Esophagus muscularis mucosa (tissue), 4 donors: ENCODE results near the gene GALM. TPM values are rescaled to one million over a fixed set of nuclear protein-coding genes. Genes with fewer than 3 reads are reported as not detected.
A peak's percentile ranks its signal among the peaks of the same experiment; 100 is the strongest.

Source experiments
- DNase-seq: peaks from one replicate; pipeline ENCODE4 v3.0.0-alpha.2; 2017; ENCODE audit errors: extremely low spot score
- H3K27ac ChIP-seq, 4 donors: fragments of 200-600 bp; sonication (generic); replicated peaks in 1 of 4; 1 replicate in 3 of 4; 2 replicates in 1 of 4; pipeline ENCODE4 v1.5.1; 2016 to 2019; ENCODE audit warnings: mild to moderate bottlenecking in 1 of 4
- H3K27me3 ChIP-seq, 4 donors: fragments of 200-600 bp; sonication (generic); one replicate each; pipeline versions ENCODE4 v1.5.1 to v1.6.0; 2016 to 2019
- H3K36me3 ChIP-seq, 4 donors: fragments of 200-600 bp; sonication (generic); one replicate each; pipeline ENCODE4 v1.5.1; 2016 to 2019
- H3K4me1 ChIP-seq, 4 donors: fragments of 200-600 bp; sonication (generic); one replicate each; pipeline ENCODE4 v1.5.1; 2016 to 2019
- H3K4me3 ChIP-seq, 4 donors: fragments of 200-600 bp; sonication (generic); 1 replicate in 2 of 4; 2 replicates in 2 of 4; pipeline ENCODE4 v1.5.1; 2016 to 2019; ENCODE audit warnings: mild to moderate bottlenecking in 4 of 4, moderate library complexity in 1 of 4
- H3K9me3 ChIP-seq, 4 donors: fragments of 200-600 bp; sonication (generic); 1 replicate in 3 of 4; 2 replicates in 1 of 4; pipeline ENCODE4 v1.5.1; 2016 to 2019
- EP300 ChIP-seq: sonication (generic); formaldehyde crosslinking; IDR thresholded peaks from one replicate; pipeline ENCODE4 v1.6.1; 2017; ENCODE audit warnings: antibody characterized with exemption
- POLR2A ChIP-seq: fragments of 450-650 bp; IDR thresholded peaks from one replicate; pipeline ENCODE4 v1.6.1; 2017; ENCODE audit warnings: antibody characterized with exemption, moderate library complexity, mild to moderate bottlenecking, low read depth
- POLR2AphosphoS5 ChIP-seq, 2 donors: sonication (generic); formaldehyde crosslinking; IDR thresholded peaks; one replicate each; pipeline ENCODE4 v1.6.1; 2017; ENCODE audit warnings: antibody characterized with exemption in 2 of 2
- WGBS: methylation state at CpG from one replicate; pipeline ENCODE4 v1.1.5; 2018; 5-methylcytosine and 5-hydroxymethylcytosine counted together
- intact Hi-C: fragments of 100-400 bp; cut with DNase I; formaldehyde crosslinking; loops from one replicate; pipeline ENCODE4 v1.15.1; 2023
- total RNA-seq, 4 donors: library from RNA; depleted of rRNA; stranded (reverse); fragments of >200 nt; gene quantifications; one replicate each; pipeline versions ENCODE4 v1.1.0 to v1.2.1, GENCODE V29; 2016
- TF ChIP-seq, protein P1 (sequence below), 3 experiments: fragments of 200-600 bp in 2 of 3; fragments of 450-650 bp in 1 of 3; sonication (generic) in 2 of 3; IDR thresholded peaks; one replicate each; pipeline ENCODE4 v1.5.1; 2017 to 2019; ENCODE audit warnings: antibody characterized with exemption in 3 of 3, mild to moderate bottlenecking in 2 of 3, moderate library complexity in 1 of 3

GALM gene
- total RNA-seq, 4 donors from 2014 or later, result 8.3 to 14.6 (median 11.6) TPM

DNA sequence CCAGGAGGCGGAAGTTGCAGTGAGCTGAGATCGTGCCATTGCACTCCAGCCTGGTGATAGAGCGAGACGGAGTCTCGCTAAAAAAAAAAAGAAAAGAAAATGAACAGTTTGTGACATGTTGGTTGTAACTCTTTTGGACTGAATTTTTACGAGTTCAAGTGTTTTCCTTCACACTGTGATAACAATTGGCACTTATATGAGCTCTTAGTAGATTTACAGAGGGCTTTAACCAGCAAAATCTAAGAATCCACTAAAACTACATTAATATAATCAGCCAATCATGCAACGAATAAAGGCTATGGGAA is 110.0 kb downstream of the GALM start:
- H3K27ac ChIP-seq, result no peak overlapping the region
- intact Hi-C loops, result no loop called here
- no peak for DNase-seq
- H3K9me3 ChIP-seq, result no peaks in the 10 kb centered on the region
- no peaks in the 10 kb centered on the region for H3K27me3 ChIP-seq
- H3K4me3 ChIP-seq, result no peak overlapping the region
- peaks cover 0 to 12% (median 5%) of the 10 kb centered on the region in 4 donors for H3K36me3 ChIP-seq
- peaks cover 5 to 16% (median 12%) of the 10 kb centered on the region in 4 donors for H3K4me1 ChIP-seq
- TF ChIP-seq EP300 (no peak), POLR2A (no peak), POLR2AphosphoS5 (IDR thresholded peaks at IDR 0.05) (no peak)
- TF ChIP-seq, protein P1, sequence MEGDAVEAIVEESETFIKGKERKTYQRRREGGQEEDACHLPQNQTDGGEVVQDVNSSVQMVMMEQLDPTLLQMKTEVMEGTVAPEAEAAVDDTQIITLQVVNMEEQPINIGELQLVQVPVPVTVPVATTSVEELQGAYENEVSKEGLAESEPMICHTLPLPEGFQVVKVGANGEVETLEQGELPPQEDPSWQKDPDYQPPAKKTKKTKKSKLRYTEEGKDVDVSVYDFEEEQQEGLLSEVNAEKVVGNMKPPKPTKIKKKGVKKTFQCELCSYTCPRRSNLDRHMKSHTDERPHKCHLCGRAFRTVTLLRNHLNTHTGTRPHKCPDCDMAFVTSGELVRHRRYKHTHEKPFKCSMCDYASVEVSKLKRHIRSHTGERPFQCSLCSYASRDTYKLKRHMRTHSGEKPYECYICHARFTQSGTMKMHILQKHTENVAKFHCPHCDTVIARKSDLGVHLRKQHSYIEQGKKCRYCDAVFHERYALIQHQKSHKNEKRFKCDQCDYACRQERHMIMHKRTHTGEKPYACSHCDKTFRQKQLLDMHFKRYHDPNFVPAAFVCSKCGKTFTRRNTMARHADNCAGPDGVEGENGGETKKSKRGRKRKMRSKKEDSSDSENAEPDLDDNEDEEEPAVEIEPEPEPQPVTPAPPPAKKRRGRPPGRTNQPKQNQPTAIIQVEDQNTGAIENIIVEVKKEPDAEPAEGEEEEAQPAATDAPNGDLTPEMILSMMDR (IDR thresholded peaks at IDR 0.05), result no peak
- 86% methylated on average over 7 of the region's 7 CpGs for WGBS

DNA sequence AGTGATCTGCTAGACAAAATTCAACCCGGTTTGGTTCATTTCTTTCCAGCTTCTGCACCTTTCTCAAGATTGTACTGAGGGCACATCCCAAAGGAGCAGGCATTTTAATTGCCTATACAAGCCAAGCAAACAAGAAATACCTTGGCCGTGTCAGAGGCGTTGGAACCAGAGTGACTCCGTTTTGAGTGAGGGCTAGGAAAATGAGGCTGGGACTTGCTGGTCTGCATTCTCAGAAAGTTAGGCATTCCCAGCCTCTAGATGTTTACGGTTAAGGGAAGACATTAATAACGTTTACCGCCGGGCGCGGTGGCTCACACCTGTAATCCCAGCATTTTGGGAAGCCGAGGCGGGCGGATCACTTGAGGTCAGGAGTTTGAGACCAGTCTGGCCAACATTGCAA is 110.6 kb downstream of the GALM start:
- 87% methylated on average over 13 of the region's 13 CpGs for WGBS

DNA sequence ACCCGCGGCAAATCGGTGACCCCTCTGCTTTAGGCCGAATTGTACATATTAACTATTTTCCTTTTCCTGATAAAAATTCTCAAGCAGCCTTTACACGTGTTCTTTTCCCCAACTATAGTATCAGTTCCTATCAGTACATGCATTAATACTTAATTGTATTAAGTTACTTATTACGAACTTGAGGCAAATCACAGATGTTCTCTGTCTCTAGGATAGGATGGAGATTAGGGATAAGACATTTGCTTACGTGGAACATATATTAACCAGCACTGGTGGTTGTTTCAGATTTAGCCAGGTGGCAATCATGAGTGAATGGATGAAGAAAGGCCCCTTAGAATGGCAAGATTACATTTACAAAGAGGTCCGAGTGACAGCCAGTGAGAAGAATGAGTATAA is 112.8 kb downstream of the GALM start:
- Histone ChIP-seq H3K27ac (peak overlapping the region; percentile 66 to 76 (median 74)), H3K9me3 (no peaks in the 10 kb centered on the region), H3K27me3 (no peaks in the 10 kb centered on the region), H3K36me3 (peaks cover 5 to 35% (median 21%) of the 10 kb centered on the region in 4 donors), H3K4me1 (peaks cover 5 to 16% (median 12%) of the 10 kb centered on the region in 4 donors), H3K4me3 (peak overlapping the region; percentile 62 to 72 (median 65))
- intact Hi-C loops, result no loop called here
- no peak for DNase-seq
- TF ChIP-seq EP300, result no peak
- TF ChIP-seq, protein P1 (IDR thresholded peaks at IDR 0.05), result no peak
- no peak for TF ChIP-seq POLR2AphosphoS5 (IDR thresholded peaks at IDR 0.05)
- no peak for TF ChIP-seq POLR2A
- WGBS, result 9% methylated on average over 8 of the region's 8 CpGs

More for the DNA sequence above, 110.6 kb downstream of the GALM start:
- H3K4me1 ChIP-seq, result peaks cover 5 to 16% (median 12%) of the 10 kb centered on the region in 4 donors
- TF ChIP-seq EP300 (no peak), POLR2A (no peak)
- no peak for DNase-seq
- H3K4me3 ChIP-seq, result no peak overlapping the region
- H3K27me3 ChIP-seq, result no peaks in the 10 kb centered on the region
- peaks cover 2 to 19% (median 12%) of the 10 kb centered on the region in 4 donors for H3K36me3 ChIP-seq
- no peak overlapping the region for H3K27ac ChIP-seq
- H3K9me3 ChIP-seq, result no peaks in the 10 kb centered on the region
- intact Hi-C loops, result no loop called here

DNA sequence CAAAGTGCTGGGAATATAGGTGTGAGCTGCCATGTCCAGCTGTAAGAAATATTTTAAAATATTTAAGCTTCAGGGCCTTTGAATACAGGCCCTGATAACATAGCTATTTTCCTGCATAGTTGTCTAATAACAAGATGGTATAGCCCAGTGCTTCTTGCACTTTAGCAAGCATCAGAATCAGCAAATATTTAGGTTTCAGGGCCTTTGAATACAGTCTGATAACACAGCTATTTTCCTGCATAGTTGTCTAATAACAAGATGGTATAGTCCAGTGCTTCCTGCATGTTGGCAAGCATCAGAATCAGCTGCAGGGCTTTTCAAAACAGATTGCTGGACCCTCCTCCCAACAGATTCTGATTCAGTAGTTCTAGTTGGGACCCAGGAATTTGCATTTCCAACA is 117.7 kb downstream of the GALM start:
- no peak overlapping the region for H3K4me3 ChIP-seq
- H3K27ac ChIP-seq, result no peak overlapping the region
- peaks cover 4 to 15% (median 7%) of the 10 kb centered on the region in 4 donors for H3K4me1 ChIP-seq
- no peak for TF ChIP-seq POLR2AphosphoS5 (IDR thresholded peaks at IDR 0.05)
- TF ChIP-seq, protein P1 (IDR thresholded peaks at IDR 0.05), result no peak
- no peak for TF ChIP-seq EP300
- TF ChIP-seq POLR2A, result no peak
- DNase-seq, result no peak
- intact Hi-C loops, result no loop called here
- no peaks in the 10 kb centered on the region for H3K27me3 ChIP-seq
- H3K36me3 ChIP-seq, result peaks cover 5 to 35% (median 21%) of the 10 kb centered on the region in 4 donors
- no peaks in the 10 kb centered on the region for H3K9me3 ChIP-seq

Other genes starting within 250 kb of the GALM start
- gene HNRNPLL, start 63.2 kb upstream of the GALM start, total RNA-seq, result 10 to 100 TPM; 50.2 to 61.5 (median 54.0) TPM
- gene SRSF7, start 85.2 kb downstream of the GALM start, total RNA-seq, result 100 to 1,000 TPM in 1 of 4 donors, 10 to 100 TPM in 3; 41.4 to 100 (median 56.8) TPM
- gene GEMIN6, start 112.1 kb downstream of the GALM start, total RNA-seq, result 1 to 10 TPM; 2.8 to 9.9 (median 7.4) TPM
- gene DHX57, start 209.8 kb downstream of the GALM start, total RNA-seq, result 10 to 100 TPM; 11.1 to 17.4 (median 12.2) TPM
- gene MORN2, start 209.9 kb downstream of the GALM start, total RNA-seq, result 10 to 100 TPM in 1 of 4 donors, 1 to 10 TPM in 3; 8.7 to 10.8 (median 9.7) TPM
- gene ARHGEF33, start 223.8 kb downstream of the GALM start, total RNA-seq, result 1 to 10 TPM in 1 of 4 donors, under 1 TPM in 3; 0.66 to 2.1 (median 0.82) TPM